ENCODE results near the gene MORC1. TPM values are rescaled to one million over a fixed set of nuclear protein-coding genes. Genes with fewer than 3 reads are reported as not detected.

Gene MORC1
- polyA plus RNA-seq, 1 donor from 2014 or later = not detected

DNA sequence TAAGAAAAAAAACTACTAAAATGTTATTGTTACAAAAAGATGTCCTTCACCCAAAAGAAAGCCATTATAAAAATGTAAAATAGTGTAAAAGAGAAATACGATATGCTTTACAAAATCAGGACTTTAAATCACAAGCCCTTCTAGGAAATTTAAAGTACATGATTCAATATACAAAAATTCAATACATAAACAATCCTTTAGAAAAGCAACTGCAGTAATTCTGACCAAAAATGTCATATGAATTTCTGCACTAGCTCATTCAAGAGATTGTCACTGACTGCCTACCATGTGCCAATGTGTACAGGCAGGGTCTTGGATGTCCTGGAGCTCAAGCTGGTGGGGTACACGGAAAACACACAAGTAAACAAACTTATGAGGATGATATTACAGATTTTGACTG lies 2.5 kb downstream of the MORC1 start:
- Histone ChIP-seq H3K27me3 (ENCODE audit: insufficient read depth, low read depth, low read length) (no peaks in the 10 kb centered on the region), H3K27ac (ENCODE audit: low read length) (no peak overlapping the region), H3K4me2 (ENCODE audit: low read length) (no peak overlapping the region), H2AFZ (ENCODE audit: low read depth, low read length) (no peak overlapping the region), H3K9me2 (ENCODE audit: insufficient read depth, low read length) (no peaks in the 10 kb centered on the region), H3F3A (ENCODE audit: insufficient read depth, low read length, poor library complexity, severe bottlenecking) (no peaks in the 10 kb centered on the region), H3K79me2 (replicated peaks; ENCODE audit: insufficient read depth, low read length) (no peaks in the 10 kb centered on the region), H3K36me3 (ENCODE audit: insufficient read depth, low read length) (no peaks in the 10 kb centered on the region), H3K4me3 (ENCODE audit: low read length) (no peak overlapping the region), H4K20me1 (ENCODE audit: insufficient read depth) (no peaks in the 10 kb centered on the region), H3K9ac (ENCODE audit: low read length) (no peak overlapping the region), H3K9me3 (ENCODE audit: low read length) (no peaks in the 10 kb centered on the region)
- TF ChIP-seq, protein P1, sequence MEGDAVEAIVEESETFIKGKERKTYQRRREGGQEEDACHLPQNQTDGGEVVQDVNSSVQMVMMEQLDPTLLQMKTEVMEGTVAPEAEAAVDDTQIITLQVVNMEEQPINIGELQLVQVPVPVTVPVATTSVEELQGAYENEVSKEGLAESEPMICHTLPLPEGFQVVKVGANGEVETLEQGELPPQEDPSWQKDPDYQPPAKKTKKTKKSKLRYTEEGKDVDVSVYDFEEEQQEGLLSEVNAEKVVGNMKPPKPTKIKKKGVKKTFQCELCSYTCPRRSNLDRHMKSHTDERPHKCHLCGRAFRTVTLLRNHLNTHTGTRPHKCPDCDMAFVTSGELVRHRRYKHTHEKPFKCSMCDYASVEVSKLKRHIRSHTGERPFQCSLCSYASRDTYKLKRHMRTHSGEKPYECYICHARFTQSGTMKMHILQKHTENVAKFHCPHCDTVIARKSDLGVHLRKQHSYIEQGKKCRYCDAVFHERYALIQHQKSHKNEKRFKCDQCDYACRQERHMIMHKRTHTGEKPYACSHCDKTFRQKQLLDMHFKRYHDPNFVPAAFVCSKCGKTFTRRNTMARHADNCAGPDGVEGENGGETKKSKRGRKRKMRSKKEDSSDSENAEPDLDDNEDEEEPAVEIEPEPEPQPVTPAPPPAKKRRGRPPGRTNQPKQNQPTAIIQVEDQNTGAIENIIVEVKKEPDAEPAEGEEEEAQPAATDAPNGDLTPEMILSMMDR (IDR thresholded peaks at IDR 0.05; ENCODE audit: poor library complexity, severe bottlenecking) = no peak
- TF ChIP-seq MXI1 (conservative IDR thresholded peaks at IDR 0.05; ENCODE audit: poor library complexity, severe bottlenecking) (no peak), EP300 (conservative IDR thresholded peaks at IDR 0.05; ENCODE audit: poor library complexity, severe bottlenecking) (no peak), SMC3 (conservative IDR thresholded peaks at IDR 0.05; ENCODE audit: poor library complexity) (no peak), TAF1 (IDR thresholded peaks at IDR 0.05; ENCODE audit: low read depth) (no peak), POLR2AphosphoS5 (IDR thresholded peaks at IDR 0.05) (no peak), RAD21 (conservative IDR thresholded peaks at IDR 0.05) (no peak), EZH2 (IDR thresholded peaks at IDR 0.05; ENCODE audit: borderline replicate concordance, insufficient read depth, low read length, poor library complexity, severe bottlenecking) (no peak)
- TF ChIP-seq, protein P2, sequence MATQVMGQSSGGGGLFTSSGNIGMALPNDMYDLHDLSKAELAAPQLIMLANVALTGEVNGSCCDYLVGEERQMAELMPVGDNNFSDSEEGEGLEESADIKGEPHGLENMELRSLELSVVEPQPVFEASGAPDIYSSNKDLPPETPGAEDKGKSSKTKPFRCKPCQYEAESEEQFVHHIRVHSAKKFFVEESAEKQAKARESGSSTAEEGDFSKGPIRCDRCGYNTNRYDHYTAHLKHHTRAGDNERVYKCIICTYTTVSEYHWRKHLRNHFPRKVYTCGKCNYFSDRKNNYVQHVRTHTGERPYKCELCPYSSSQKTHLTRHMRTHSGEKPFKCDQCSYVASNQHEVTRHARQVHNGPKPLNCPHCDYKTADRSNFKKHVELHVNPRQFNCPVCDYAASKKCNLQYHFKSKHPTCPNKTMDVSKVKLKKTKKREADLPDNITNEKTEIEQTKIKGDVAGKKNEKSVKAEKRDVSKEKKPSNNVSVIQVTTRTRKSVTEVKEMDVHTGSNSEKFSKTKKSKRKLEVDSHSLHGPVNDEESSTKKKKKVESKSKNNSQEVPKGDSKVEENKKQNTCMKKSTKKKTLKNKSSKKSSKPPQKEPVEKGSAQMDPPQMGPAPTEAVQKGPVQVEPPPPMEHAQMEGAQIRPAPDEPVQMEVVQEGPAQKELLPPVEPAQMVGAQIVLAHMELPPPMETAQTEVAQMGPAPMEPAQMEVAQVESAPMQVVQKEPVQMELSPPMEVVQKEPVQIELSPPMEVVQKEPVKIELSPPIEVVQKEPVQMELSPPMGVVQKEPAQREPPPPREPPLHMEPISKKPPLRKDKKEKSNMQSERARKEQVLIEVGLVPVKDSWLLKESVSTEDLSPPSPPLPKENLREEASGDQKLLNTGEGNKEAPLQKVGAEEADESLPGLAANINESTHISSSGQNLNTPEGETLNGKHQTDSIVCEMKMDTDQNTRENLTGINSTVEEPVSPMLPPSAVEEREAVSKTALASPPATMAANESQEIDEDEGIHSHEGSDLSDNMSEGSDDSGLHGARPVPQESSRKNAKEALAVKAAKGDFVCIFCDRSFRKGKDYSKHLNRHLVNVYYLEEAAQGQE (IDR thresholded peaks at IDR 0.05; ENCODE audit: borderline replicate concordance) = no peak

DNA sequence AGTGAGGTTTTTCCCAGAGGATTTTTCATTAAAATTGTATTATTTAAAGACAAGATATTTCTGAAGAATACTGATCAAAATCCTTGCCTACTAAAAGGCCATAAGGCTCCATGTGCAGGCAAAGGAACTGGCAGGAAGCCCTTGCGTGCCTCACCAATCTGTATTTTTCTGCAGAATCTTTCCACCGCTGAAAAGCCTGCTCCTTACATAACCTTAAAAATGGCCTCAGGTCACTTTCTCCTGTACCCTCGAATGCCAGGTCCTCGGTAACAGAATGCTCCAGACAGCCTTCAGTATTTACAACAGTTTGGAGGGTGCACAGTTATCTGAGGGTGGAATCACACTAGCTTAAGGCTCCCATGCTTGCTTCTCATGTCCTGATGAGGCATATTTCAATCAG lies 3.2 kb downstream of the MORC1 start:
- TF ChIP-seq, protein P1 (IDR thresholded peaks at IDR 0.05; ENCODE audit: poor library complexity, severe bottlenecking) = no peak
- TF ChIP-seq SMC3 (conservative IDR thresholded peaks at IDR 0.05; ENCODE audit: poor library complexity) (no peak), TAF1 (IDR thresholded peaks at IDR 0.05; ENCODE audit: low read depth) (no peak), EP300 (conservative IDR thresholded peaks at IDR 0.05; ENCODE audit: poor library complexity, severe bottlenecking) (no peak), EZH2 (IDR thresholded peaks at IDR 0.05; ENCODE audit: borderline replicate concordance, insufficient read depth, low read length, poor library complexity, severe bottlenecking) (no peak), POLR2AphosphoS5 (IDR thresholded peaks at IDR 0.05) (no peak), RAD21 (conservative IDR thresholded peaks at IDR 0.05) (no peak), MXI1 (conservative IDR thresholded peaks at IDR 0.05; ENCODE audit: poor library complexity, severe bottlenecking) (no peak)
- TF ChIP-seq, protein P2 (IDR thresholded peaks at IDR 0.05; ENCODE audit: borderline replicate concordance) = no peak
- Histone ChIP-seq H4K20me1 (ENCODE audit: insufficient read depth) (no peaks in the 10 kb centered on the region), H2AFZ (ENCODE audit: low read depth, low read length) (no peak overlapping the region), H3K4me2 (ENCODE audit: low read length) (no peak overlapping the region), H3K9me3 (ENCODE audit: low read length) (no peaks in the 10 kb centered on the region), H3K9ac (ENCODE audit: low read length) (no peak overlapping the region), H3K27ac (ENCODE audit: low read length) (no peak overlapping the region), H3F3A (ENCODE audit: insufficient read depth, low read length, poor library complexity, severe bottlenecking) (no peaks in the 10 kb centered on the region), H3K27me3 (ENCODE audit: insufficient read depth, low read depth, low read length) (no peaks in the 10 kb centered on the region), H3K79me2 (replicated peaks; ENCODE audit: insufficient read depth, low read length) (no peaks in the 10 kb centered on the region), H3K4me3 (ENCODE audit: low read length) (no peak overlapping the region), H3K36me3 (ENCODE audit: insufficient read depth, low read length) (no peaks in the 10 kb centered on the region), H3K9me2 (ENCODE audit: insufficient read depth, low read length) (no peaks in the 10 kb centered on the region)
